Left forelimb (tissue), 1 donor: ENCODE data around the gene TSPAN32.
"Not testable (repeated sequence)": the region's sequence is repeated elsewhere in the genome, so short reads cannot be mapped to it uniquely, and the experiment has no call there.

ENCODE experiments used
- DNase-seq: peaks from one replicate; pipeline ENCODE4 v3.0.0-alpha.2; 2018; ENCODE audit warnings: low spot score

The TSPAN32 gene

DNA sequence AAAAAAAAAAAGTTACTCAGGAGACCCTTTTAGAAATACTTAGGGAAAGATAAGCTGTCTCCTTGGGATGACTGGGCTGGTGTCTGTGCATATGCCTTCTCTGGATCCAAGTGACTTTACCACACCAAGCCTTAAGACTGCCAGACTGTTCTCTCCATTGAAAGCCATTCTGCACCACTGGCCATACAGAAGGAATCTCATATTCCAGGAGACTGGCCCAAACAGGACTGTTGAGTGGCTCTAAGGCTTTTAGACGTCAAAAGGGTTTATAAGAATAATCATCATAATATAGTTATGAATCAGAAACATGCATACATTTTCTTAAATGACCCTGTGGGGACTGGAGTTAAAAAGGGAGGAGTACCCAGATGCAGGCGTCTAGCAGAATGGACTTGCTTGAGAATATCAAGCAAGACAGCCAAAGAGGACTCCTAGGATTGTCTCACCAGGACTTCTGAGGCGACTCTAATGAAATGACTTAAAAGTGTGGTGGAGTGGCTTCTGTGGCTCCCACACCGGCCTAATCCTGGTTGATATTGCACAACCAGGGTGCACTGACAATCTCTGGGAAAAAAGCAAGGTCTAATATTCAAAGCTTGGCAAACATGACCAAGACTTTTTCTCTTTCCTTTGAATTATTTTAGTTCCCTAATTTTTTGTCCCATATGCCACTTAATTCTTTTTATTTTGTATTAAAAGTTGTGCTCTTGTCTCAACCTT lies 31.8 kb downstream of the TSPAN32 start:
- DNase-seq = not testable (repeated sequence)

- DNase-seq = not testable (repeated sequence)
Observed at GRCh38 chr11:2335286-2335685, 33.5 kb downstream of the TSPAN32 start.

GRCh38 chr11:2338760-2339159 lies 36.9 kb downstream of the TSPAN32 start:
- DNase-seq = not testable (repeated sequence)

- DNase-seq = no peak
Observed at GRCh38 chr11:2342557-2342956, 40.7 kb downstream of the TSPAN32 start.

DNA sequence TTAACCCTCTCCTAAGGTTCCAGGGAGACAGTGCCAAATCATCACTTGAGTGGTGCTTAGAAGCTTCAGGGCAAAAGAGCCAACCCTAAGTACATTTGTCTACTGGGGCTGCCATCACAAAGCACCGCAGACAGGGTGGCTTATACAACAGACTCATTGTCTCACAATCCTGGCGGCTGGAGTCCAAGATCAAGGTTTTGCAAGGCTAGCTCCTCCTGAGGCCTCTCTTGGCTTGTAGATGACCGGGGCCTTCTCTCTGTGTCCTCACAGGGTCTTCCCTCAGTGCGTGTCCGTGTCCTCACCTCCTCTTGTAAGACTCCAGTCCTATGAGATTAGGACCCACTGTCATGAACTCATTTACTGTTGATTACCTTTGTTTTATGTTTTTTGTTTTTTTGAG lies 41.2 kb downstream of the TSPAN32 start:
- DNase-seq = no peak

DNA sequence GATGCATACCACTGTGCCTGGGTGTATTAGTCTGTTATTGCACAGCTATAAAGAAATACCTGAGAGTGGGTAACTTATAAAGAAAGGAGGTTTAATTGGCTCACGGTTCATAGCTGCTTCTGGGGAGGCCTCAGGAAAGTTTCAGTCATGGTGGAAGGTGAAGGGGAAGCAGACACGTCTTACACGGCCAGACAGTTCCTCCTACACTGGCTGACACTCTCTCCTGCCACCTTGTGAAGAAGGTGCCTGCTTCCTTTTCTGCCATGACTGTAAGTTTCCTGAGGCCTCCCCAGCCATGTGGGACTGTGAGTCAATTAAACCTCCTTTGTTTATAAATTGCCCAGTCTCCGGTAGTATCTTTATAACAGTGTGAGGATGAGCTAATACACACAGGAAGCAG lies 41.7 kb downstream of the TSPAN32 start:
- no peak for DNase-seq

GRCh38 chr11:2345050-2345449 lies 43.2 kb downstream of the TSPAN32 start:
- no peak for DNase-seq

- no peak for DNase-seq
Observed at GRCh38 chr11:2346014-2346413, 44.2 kb downstream of the TSPAN32 start.

GRCh38 chr11:2346586-2347307 lies 44.9 kb downstream of the TSPAN32 start:
- no peak for DNase-seq

DNA sequence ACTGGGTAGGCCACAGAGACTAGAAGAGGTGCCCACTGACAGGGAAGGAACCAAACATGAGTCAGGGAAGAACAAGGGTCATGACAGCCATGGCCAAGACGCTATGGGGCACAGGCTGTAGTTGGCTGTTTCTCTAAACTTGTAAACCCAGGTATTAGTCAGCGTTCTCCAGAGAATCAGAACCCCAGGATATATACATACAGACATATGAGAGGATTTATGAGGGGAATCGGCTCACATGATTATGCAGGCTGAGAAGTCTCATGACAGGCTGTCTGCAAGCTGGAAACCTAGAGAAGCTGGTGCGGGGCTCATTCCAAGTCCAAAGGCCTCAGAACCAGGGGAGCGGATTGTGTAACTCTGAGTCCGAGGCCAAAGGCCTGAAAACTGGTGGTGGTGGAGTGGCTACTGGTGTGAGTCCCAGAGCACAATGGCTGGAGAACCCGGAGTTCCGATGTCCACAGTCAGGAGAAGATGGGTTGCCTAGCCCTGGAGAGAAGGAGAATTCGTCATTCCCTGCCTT lies 45.6 kb downstream of the TSPAN32 start:
- no peak for DNase-seq

DNA sequence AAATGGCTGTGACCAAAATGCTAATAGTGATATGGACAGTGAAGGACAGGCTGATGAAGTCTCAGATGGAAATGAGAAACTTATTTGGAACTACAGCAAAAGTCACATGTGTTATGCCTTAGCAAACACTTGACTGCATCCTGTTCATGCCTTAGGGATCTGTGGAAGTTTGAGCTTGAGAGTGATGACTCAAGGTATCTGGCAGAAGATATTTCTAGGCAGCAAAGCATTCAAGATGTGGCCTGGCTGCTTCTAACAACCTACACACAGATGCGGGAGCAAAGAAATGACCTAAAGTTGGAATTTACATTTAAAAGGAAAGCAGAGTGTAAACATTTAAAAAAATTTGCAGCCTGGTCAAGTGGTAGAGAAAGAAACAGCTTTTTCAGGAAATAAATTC lies 47.2 kb downstream of the TSPAN32 start:
- DNase-seq = no peak

DNA sequence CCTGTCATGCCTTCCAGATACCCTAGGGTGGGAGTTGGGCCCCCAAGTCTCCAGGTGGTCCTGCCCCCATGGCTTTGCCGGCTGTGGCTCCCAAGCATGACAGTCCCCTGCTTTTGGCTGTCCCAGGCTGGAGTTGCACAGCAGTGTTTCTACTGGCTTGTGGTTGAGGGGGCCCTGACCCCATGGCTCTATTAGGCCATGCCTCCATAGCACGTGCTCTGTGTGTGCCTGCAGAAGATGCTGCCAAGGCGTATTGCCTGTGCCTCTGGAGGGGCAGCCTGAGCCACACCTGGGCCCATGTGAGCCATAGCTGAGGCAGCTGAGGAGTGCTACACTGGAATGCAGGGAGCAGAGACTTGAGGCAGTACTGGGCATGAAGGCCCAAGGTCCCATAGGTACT lies 49.9 kb downstream of the TSPAN32 start:
- no peak for DNase-seq

- no peak for DNase-seq
Observed at GRCh38 chr11:2352420-2352819, 50.6 kb downstream of the TSPAN32 start.

GRCh38 chr11:2355000-2355644 lies 53.3 kb downstream of the TSPAN32 start:
- no peak for DNase-seq

DNA sequence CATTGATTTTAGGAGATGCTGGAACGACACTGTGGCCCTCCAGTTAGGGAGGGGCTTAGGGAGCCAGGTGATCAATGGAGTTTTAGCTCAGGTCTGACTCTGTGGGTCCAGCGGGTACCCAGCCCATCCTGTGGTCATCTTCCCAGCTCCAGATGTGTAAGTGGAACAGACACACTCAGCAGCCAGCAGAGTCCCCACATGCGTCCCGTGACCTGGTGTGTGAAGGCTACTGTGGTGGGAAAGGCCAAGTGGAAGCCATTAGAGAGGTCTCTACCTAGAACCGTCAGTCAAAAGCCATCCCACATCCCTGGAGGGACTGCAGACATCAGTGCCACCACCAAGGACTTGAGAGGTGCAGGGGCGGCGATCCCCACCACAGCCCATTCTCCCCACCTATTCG lies 55.4 kb downstream of the TSPAN32 start:
- no peak for DNase-seq

DNA sequence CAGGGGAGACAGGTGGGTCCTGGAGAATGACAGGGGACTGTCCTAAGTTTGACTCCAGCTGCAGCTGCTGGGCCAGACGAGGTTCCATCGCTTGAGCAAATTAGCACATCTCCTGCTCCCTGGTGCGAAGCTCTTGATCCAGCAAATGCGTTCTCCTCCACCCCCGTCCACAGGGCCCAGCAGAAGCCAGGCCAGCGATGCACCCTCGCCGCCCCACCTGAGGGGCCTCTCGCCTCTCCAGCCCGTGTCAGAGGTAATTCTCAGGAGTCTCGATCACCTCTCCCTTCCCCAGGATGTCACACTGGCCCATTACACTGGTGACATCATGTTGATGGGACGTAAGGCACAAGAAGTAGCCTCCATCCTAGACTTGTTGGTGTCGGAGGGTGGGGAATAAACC lies 55.8 kb downstream of the TSPAN32 start:
- DNase-seq = not testable (repeated sequence)

DNA sequence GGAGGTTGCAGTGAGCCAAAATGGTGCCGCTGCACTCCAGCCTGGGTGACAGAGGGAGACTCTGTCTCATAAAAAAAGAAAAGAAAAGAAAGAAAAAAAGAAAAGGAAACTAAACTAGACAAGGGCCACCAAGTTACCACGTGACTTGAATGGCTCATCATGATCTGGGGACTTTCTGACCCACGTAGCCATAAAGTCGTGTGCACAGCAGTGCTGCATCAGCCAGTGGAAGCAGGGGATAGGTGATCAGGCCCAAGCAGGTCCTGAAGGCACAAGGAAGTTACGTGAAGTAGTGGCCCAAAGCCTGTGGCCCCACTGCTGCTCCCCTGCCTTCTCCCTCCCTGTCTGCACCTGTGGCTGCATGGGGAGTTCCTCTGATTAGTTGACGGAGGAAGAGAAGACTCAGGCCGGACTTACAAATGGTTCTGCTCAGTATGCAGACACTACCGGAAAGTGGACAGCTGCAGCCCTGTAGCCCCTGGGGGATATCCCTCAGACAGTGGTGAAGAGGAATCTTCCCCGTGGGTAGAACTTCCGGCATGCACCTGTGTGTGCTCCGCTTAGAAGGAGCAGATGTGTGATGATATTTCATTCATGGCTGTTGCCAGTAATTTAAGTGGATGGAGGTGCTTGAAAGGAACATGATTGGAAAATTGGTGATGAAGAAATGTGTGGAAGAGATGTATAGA lies 57.1 kb downstream of the TSPAN32 start:
- no peak for DNase-seq

DNA sequence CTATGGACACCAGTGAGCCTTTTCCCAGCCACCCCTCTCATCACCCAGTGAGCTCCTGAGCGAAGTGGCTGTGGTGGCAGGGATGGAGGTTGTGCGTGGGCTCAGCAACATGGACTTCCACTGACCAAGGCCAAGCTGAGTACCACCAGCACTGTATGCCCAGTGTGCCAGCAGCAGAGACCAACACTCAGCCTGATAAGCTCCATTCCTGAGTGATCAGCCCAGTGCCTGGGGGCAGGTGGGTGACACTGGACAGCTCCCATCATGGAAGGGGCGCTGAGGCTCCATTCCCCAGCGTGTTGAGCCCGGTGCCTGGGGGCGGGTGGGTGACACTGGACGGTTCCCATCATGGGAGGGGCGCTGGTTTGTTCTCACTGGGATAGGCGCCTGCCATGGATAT lies 57.7 kb downstream of the TSPAN32 start:
- no peak for DNase-seq

GRCh38 chr11:2360081-2360642 lies 58.3 kb downstream of the TSPAN32 start:
- no peak for DNase-seq

DNA sequence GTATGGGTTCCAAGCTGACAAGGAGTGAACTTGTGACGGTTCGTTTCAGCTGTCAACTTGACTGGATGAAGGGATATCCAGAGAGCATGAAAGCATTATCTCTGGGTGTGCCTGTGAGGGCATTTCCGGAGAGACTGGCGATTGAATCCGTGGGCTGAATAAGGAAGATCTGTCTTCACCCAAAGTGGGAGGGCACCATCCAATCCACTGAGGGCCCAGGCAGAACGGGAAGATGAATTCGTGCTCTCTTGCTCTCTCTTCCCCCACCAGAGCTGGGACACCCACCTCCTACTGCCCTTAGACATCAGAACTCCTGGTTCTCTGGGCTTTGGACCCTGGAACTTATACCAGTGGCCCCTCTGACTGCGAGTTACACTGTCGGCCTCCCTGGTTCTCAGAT lies 59.8 kb downstream of the TSPAN32 start:
- no peak for DNase-seq

DNA sequence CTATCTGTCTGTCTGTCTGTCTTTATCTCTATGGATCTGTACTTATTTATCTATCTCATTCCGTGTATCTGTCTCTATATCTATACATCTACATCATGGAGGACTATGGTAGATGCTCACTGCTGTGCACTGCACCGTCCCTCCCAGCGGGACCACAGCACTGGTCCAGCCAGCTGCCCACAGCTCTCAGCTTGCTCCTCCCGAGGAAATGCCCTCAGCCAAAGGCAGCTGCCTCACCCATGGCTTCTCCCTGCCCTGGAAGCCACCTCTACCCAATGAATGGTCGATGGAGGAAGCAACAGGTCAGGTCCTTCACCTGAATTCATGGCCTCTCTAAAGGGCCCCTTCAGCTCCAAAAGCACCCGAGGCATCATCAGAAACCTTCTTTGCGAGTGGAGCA lies 60.6 kb downstream of the TSPAN32 start:
- DNase-seq = no peak

DNA sequence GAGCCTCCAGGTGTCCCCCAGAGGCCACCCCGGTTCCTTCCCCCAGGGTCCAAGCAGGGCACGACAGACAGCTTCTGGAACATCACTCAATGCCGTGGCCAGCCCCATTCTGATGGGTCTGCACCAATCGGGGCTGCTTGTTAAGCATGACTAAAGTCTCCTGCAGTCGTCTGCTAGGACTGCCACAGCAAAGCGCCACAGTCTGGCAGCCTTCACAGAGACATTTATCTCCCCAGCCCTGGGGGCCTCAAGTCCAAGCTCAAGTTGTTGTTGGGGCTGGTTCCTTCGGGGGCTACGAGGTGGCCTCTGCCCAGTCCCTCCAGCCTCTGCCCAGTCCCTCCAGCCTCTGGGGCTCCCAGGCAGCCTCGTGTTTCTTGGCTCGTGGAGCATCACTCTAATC lies 61.3 kb downstream of the TSPAN32 start:
- no peak for DNase-seq
